ENCODE data around the gene LRP6. TPM values are rescaled to one million over a fixed set of nuclear protein-coding genes. Genes with fewer than 3 reads are reported as not detected.

Gene LRP6
- total and polyA plus RNA-seq, 2 experiments from 2014 or later: 17.5 to 42.4 TPM

- H4K20me1 ChIP-seq (ENCODE audit: insufficient read depth, poor library complexity, severe bottlenecking): peaks cover 68% of the 10 kb centered on the region
- no peak overlapping the region for H3K4me3 ChIP-seq
- DNase-seq (ENCODE audit: low spot score): no peak
- no peaks in the 10 kb centered on the region for H3K9me3 ChIP-seq (ENCODE audit: low read depth)
- 89% methylated on average over 2 of the region's 2 CpGs for WGBS (ENCODE audit: low lambda C conversion rate, missing lambda C conversion rate)
- H3K4me1 ChIP-seq (ENCODE audit: insufficient read depth): no peaks in the 10 kb centered on the region
- no peaks in the 10 kb centered on the region for H3K27me3 ChIP-seq
- no peaks in the 10 kb centered on the region for H3K36me3 ChIP-seq (replicated peaks; ENCODE audit: insufficient read depth, low read depth)
- H3K79me2 ChIP-seq: peaks cover 100% of the 10 kb centered on the region
- TF ChIP-seq CTCF (IDR thresholded peaks at IDR 0.05; ENCODE audit: poor library complexity) (no peak), EZH2 (IDR thresholded peaks at IDR 0.05; ENCODE audit: borderline replicate concordance) (no peak), EZH2phosphoT487 (IDR thresholded peaks at IDR 0.05; ENCODE audit: low read depth, severe bottlenecking, unreplicated experiment) (no peak)
- no peak overlapping the region for H3K27ac ChIP-seq
- no peak overlapping the region for H3K4me2 ChIP-seq
- H2AFZ ChIP-seq: no peak overlapping the region
- no peaks in the 10 kb centered on the region for H3K9me2 ChIP-seq (replicated peaks; ENCODE audit: insufficient read depth)
These were observed 12.3 kb downstream of the LRP6 start for GRCh38 chr12:12254553-12254952.

- no peak overlapping the region for H3K4me3 ChIP-seq
- H3K4me1 ChIP-seq (ENCODE audit: insufficient read depth): no peaks in the 10 kb centered on the region
- 91% methylated on average over 4 of the region's 4 CpGs for WGBS (ENCODE audit: low lambda C conversion rate, missing lambda C conversion rate)
- no peak overlapping the region for H3K27ac ChIP-seq
- H3K4me2 ChIP-seq: no peak overlapping the region
- H2AFZ ChIP-seq: no peak overlapping the region
- peaks cover 71% of the 10 kb centered on the region for H4K20me1 ChIP-seq (ENCODE audit: insufficient read depth, poor library complexity, severe bottlenecking)
- no peaks in the 10 kb centered on the region for H3K27me3 ChIP-seq
- TF ChIP-seq EZH2 (IDR thresholded peaks at IDR 0.05; ENCODE audit: borderline replicate concordance) (no peak), EZH2phosphoT487 (IDR thresholded peaks at IDR 0.05; ENCODE audit: low read depth, severe bottlenecking, unreplicated experiment) (no peak), CTCF (IDR thresholded peaks at IDR 0.05; ENCODE audit: poor library complexity) (no peak)
- no peaks in the 10 kb centered on the region for H3K9me3 ChIP-seq (ENCODE audit: low read depth)
- no peaks in the 10 kb centered on the region for H3K36me3 ChIP-seq (replicated peaks; ENCODE audit: insufficient read depth, low read depth)
- peaks cover 98% of the 10 kb centered on the region for H3K79me2 ChIP-seq
- no peak for DNase-seq (ENCODE audit: low spot score)
- no peaks in the 10 kb centered on the region for H3K9me2 ChIP-seq (replicated peaks; ENCODE audit: insufficient read depth)
These were observed 17.4 kb downstream of the LRP6 start for GRCh38 chr12:12249216-12250050.

- Histone ChIP-seq H3K79me2 (peaks cover 98% of the 10 kb centered on the region), H3K4me1 (ENCODE audit: insufficient read depth) (no peaks in the 10 kb centered on the region), H3K36me3 (replicated peaks; ENCODE audit: insufficient read depth, low read depth) (no peaks in the 10 kb centered on the region), H3K9me2 (replicated peaks; ENCODE audit: insufficient read depth) (no peaks in the 10 kb centered on the region), H3K4me3 (no peak overlapping the region), H3K4me2 (no peak overlapping the region), H3K9me3 (ENCODE audit: low read depth) (no peaks in the 10 kb centered on the region), H3K27ac (no peak overlapping the region), H2AFZ (no peak overlapping the region), H4K20me1 (ENCODE audit: insufficient read depth, poor library complexity, severe bottlenecking) (peaks cover 68% of the 10 kb centered on the region), H3K27me3 (no peaks in the 10 kb centered on the region)
- no peak for TF ChIP-seq EZH2 (IDR thresholded peaks at IDR 0.05; ENCODE audit: borderline replicate concordance)
- TF ChIP-seq EZH2phosphoT487 (IDR thresholded peaks at IDR 0.05; ENCODE audit: low read depth, severe bottlenecking, unreplicated experiment): no peak
- no peak for TF ChIP-seq CTCF (IDR thresholded peaks at IDR 0.05; ENCODE audit: poor library complexity)
- DNase-seq (ENCODE audit: low spot score): no peak
These were observed 19.3 kb downstream of the LRP6 start for GRCh38 chr12:12247584-12247983.

Measured in hepatocyte (in vitro differentiated cells).